ENCODE results near the gene TMEM200B. TPM values are rescaled to one million over a fixed set of nuclear protein-coding genes. Genes with fewer than 3 reads are reported as not detected.
A peak's percentile ranks its signal among the peaks of the same experiment; 100 is the strongest.

TMEM200B gene
- total RNA-seq, 3 donors from 2014 or later = 0.90 to 33.9 (median 3.9) TPM

DNA sequence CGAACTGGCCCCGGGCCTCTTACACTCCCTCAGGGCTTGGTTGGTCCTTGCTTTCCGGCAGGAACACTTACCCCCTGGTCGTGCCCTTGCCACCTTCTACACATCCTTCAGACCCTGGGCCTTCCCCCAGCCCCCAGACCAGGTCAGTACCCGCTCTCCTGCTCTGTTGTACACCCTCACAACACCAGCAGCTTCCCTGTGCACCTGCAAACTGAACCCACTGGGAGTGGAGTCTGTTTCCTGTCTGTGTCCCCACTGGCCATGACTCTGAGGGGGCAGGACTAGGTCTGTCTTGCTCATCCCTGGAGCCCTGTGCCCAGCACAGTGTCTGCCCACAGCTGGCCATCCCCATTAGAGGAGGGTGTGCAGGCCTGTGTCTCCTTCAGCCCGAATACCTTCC lies 2.1 kb upstream of the TMEM200B start:
- DNase-seq (no peak), ATAC-seq (no peak)
- TF ChIP-seq, protein P1, sequence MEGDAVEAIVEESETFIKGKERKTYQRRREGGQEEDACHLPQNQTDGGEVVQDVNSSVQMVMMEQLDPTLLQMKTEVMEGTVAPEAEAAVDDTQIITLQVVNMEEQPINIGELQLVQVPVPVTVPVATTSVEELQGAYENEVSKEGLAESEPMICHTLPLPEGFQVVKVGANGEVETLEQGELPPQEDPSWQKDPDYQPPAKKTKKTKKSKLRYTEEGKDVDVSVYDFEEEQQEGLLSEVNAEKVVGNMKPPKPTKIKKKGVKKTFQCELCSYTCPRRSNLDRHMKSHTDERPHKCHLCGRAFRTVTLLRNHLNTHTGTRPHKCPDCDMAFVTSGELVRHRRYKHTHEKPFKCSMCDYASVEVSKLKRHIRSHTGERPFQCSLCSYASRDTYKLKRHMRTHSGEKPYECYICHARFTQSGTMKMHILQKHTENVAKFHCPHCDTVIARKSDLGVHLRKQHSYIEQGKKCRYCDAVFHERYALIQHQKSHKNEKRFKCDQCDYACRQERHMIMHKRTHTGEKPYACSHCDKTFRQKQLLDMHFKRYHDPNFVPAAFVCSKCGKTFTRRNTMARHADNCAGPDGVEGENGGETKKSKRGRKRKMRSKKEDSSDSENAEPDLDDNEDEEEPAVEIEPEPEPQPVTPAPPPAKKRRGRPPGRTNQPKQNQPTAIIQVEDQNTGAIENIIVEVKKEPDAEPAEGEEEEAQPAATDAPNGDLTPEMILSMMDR (IDR thresholded peaks at IDR 0.05) = no peak
- H3K36me3 ChIP-seq (ENCODE audit: low read depth) = no peaks in the 10 kb centered on the region
- H3K4me1 ChIP-seq (ENCODE audit: low read depth) = peaks cover 34% of the 10 kb centered on the region
- intact Hi-C loops (cut with DNase I, micrococcal nuclease) = loop anchor here in 1 of 2 donors (10.0 kb wide), 1 partner anchor 49 kb away; no protein-coding TSS in a partner anchor
- H3K9me3 ChIP-seq = no peaks in the 10 kb centered on the region
- H3K4me3 ChIP-seq = no peak overlapping the region

DNA sequence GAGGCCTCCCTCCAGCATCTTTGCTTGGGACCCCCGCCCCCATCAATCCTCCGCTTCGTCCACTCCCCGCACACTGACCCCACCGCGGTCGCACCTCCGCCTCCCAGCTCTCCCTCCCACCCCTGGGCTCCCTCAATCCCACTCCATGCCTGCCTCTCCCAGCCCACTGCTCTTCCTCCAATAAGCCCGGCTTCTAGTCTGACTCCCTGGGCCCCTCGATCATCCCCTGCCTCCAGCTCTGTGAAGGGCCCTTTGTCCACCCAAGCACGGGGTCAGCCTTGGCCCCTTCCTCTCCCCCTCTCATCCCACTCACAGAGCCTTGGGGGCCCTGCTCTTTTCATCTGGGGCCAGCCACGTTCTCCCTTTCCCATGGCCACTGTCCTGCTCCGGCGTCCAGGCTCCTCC lies 1.5 kb upstream of the TMEM200B start:
- Histone ChIP-seq H3K4me3 (no peak overlapping the region), H3K9me3 (no peaks in the 10 kb centered on the region), H3K4me1 (ENCODE audit: low read depth) (peaks cover 34% of the 10 kb centered on the region), H3K36me3 (ENCODE audit: low read depth) (no peaks in the 10 kb centered on the region)
- DNase-seq (no peak), ATAC-seq (no peak)
- intact Hi-C loops (cut with DNase I, micrococcal nuclease) = loop anchor here in 1 of 2 donors (10.0 kb wide), 1 partner anchor 50 kb away; no protein-coding TSS in a partner anchor
- TF ChIP-seq, protein P1 (IDR thresholded peaks at IDR 0.05) = no peak

DNA sequence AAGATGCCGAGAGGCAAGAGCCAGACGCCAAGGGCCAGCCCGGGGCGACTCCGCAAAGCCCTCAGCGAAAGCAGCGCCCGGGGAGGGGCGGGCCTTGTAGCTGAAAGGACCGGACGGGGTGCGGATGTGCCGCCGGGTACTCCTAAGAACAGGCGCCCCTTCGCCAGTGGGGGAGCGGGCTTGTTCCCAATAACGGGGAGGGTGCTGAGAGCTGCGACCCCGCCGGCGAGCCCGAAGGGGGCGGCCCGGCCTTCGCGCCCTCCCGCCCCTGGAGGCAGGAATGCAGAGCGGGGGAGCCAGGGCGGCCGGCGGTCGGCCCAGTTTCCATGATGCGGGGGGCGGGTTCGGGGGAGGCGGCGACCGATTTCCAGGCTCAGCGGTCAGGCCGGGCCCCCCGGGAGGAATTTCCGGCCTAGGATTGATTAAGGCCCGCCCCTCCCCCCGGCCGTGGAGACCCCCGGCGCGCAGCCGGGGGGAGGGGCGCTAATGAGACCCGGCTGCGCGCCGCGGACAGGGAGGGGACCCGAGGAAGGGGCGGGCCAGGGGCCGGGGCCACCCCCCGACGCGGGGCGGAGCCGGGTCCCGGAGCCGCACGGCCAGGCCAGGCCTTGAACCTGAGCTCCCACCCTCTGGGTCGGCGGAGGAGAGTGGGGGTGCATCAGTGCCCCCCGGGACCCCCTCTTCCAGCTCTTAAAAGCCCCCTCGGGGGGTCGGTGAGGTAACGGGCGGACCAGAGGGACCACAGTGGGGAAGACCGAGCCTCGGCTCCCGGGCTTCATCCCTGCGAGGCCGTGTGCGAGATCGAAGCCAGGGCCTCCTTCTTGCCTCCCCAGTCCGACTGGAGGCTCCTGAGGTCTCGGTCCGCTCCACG lies 898 bp upstream of the TMEM200B start:
- intact Hi-C loops (cut with DNase I, micrococcal nuclease) = loop anchor here in 1 of 2 donors (10.0 kb wide), 1 partner anchor 50 kb away; no protein-coding TSS in a partner anchor
- ATAC-seq (peak; percentile 44), DNase-seq (peak; percentile 56 to 75 (median 72))
- Histone ChIP-seq H3K4me3 (no peak overlapping the region), H3K4me1 (ENCODE audit: low read depth) (peaks cover 34% of the 10 kb centered on the region), H3K36me3 (ENCODE audit: low read depth) (no peaks in the 10 kb centered on the region), H3K9me3 (no peaks in the 10 kb centered on the region)
- TF ChIP-seq, protein P1 (IDR thresholded peaks at IDR 0.05) = no peak

GRCh38 chr1:29123053-29123886 lies 433 bp downstream of the TMEM200B start:
- ATAC-seq (peak; percentile 11), DNase-seq (peak in 1 of 3 donors; percentile 38)
- intact Hi-C loops (cut with DNase I, micrococcal nuclease) = loop anchor here in 1 of 2 donors (10.0 kb wide), 1 partner anchor 52 kb away; no protein-coding TSS in a partner anchor
- TF ChIP-seq, protein P1 (IDR thresholded peaks at IDR 0.05) = no peak
- Histone ChIP-seq H3K4me1 (ENCODE audit: low read depth) (peaks cover 34% of the 10 kb centered on the region), H3K4me3 (no peak overlapping the region), H3K9me3 (no peaks in the 10 kb centered on the region), H3K36me3 (ENCODE audit: low read depth) (no peaks in the 10 kb centered on the region)

- Histone ChIP-seq H3K9me3 (no peaks in the 10 kb centered on the region), H3K4me1 (ENCODE audit: low read depth) (peaks cover 34% of the 10 kb centered on the region), H3K4me3 (no peak overlapping the region), H3K36me3 (ENCODE audit: low read depth) (no peaks in the 10 kb centered on the region)
- ATAC-seq (peak; percentile 46), DNase-seq (peak; percentile 21 to 68 (median 65))
- TF ChIP-seq, protein P1 (IDR thresholded peaks at IDR 0.05) = no peak
- intact Hi-C loops (cut with DNase I, micrococcal nuclease) = loop anchor here in 1 of 2 donors (10.0 kb wide), 1 partner anchor 52 kb away; no protein-coding TSS in a partner anchor
Observed at GRCh38 chr1:29122682-29123052, 1.0 kb downstream of the TMEM200B start.

Data from mucosa of descending colon (tissue), 3 donors.